Psoas muscle (tissue), 8 donors: Measurements from ENCODE around the gene FAP. TPM values are rescaled to one million over a fixed set of nuclear protein-coding genes. Genes with fewer than 3 reads are reported as not detected.

Experiments
- ATAC-seq, 4 donors: fragments of 200-7000 bp; cut with Tn5 transposase; one replicate each; pipeline ENCODE4 v1.9.1; 2020; ENCODE audit warnings: moderate library complexity in 3 of 4, mild to moderate bottlenecking in 2 of 4
- DNase-seq, 2 donors: peaks; one replicate each; pipeline ENCODE4 v3.0.0-alpha.2; 2020
- H3K27ac ChIP-seq: fragments of 200-600 bp; one replicate; pipeline ENCODE4 v1.8.0; 2022
- H3K27me3 ChIP-seq, 3 donors: fragments of 200-600 bp in 1 of 3; one replicate each; pipeline versions ENCODE4 v1.6.1 to v1.8.0; 2013 to 2022; ENCODE audit warnings: low read length in 2 of 3, mild to moderate bottlenecking in 2 of 3, moderate library complexity in 1 of 3; ENCODE audit not compliant: insufficient read depth in 3 of 3
- H3K36me3 ChIP-seq, 2 donors: fragments of 200-600 bp in 1 of 2; one replicate each; pipeline versions ENCODE4 v1.6.1 to v1.8.0; 2013 to 2022; ENCODE audit warnings: low read depth in 1 of 2, mild to moderate bottlenecking in 1 of 2, moderate library complexity in 1 of 2; ENCODE audit not compliant: insufficient read depth in 1 of 2
- H3K4me1 ChIP-seq: fragments of 200-600 bp; one replicate; pipeline ENCODE4 v1.8.0; 2022
- H3K4me3 ChIP-seq: fragments of 200-600 bp; one replicate; pipeline ENCODE4 v1.8.0; 2022; ENCODE audit warnings: mild to moderate bottlenecking
- H3K9me3 ChIP-seq: fragments of 200-600 bp; one replicate; pipeline ENCODE4 v1.8.0; 2022
- WGBS, 3 donors: extraction: QIAGEN DNeasy Blood & Tissue Kit; methylation state at CpG; one replicate each; pipeline versions ENCODE4 v1.1.6 to v1.1.7; 2013; 5-methylcytosine and 5-hydroxymethylcytosine counted together
- intact Hi-C, 2 donors: fragments of 100-400 bp; cut with DNase I; formaldehyde crosslinking; loops; one replicate each; pipeline versions ENCODE4 v1.11.0 to v1.14.2; 2022
- polyA plus RNA-seq, 3 donors: library from polyadenylated mRNA; stranded (reverse); fragments of 200-250 nt; gene quantifications; one replicate each; pipeline ENCODE4 v1.2.3, GENCODE V29; 2013
- total RNA-seq, 4 donors: library from RNA; stranded (reverse); fragmentation: NEBNext Ultra II Directional in 2 of 4; extraction: Animal tissue kit (Norgen Biotek cat#: 25700) in 2 of 4; gene quantifications; one replicate each; pipeline versions ENCODE4 v1.2.1 to v1.2.4, GENCODE V29; 2021 to 2023
- TF ChIP-seq, protein P1 (sequence below): fragments of 200-600 bp; IDR thresholded peaks from one replicate; pipeline ENCODE4 v1.8.0; 2022; ENCODE audit warnings: antibody characterized with exemption
- donor health status: healthy with polysubstance abuse.
- donor health status: DM: no; HTN: no; CAD: no; lungs with moderate emphysema.
- donor health status: Bipolar disorder and iron deficiency.
- donor health status: healthy.
- donor health status: DM: yes; HTN: yes; CAD: no.
- donor health status: DM: no; HTN: no; CAD: no.
- donor health status: DM: no; HTN: no; CAD: no.
- donor health status: DM: yes; HTN: yes; CAD: no.

FAP gene
- total and polyA plus RNA-seq, 7 donors = 0.96 to 7.5 (median 1.6) TPM

DNA sequence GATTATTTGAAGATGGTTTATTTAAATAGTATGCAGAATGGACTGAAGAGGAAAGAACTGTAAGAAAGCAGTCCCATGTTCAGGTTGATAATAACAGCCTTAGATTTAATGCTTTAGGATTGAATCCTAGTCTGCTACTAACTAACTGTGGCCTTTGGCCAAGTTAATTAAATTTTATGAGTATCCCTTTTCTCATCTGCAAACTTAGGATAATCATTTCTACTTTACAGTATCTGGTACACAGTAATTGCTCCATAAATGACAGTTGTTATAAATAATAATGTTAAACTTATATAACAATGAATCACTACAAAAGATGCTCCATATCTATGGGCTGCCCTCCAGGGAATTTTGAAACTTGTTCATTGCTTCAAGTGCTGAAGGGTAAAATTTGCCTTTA is 41.0 kb downstream of the FAP start:
- Histone ChIP-seq H3K9me3 (no peaks in the 10 kb centered on the region), H3K4me3 (no peak overlapping the region), H3K27me3 (no peaks in the 10 kb centered on the region), H3K36me3 (no peaks in the 10 kb centered on the region), H3K4me1 (no peaks in the 10 kb centered on the region), H3K27ac (no peak overlapping the region)
- intact Hi-C loops = no loop called here
- TF ChIP-seq, protein P1, sequence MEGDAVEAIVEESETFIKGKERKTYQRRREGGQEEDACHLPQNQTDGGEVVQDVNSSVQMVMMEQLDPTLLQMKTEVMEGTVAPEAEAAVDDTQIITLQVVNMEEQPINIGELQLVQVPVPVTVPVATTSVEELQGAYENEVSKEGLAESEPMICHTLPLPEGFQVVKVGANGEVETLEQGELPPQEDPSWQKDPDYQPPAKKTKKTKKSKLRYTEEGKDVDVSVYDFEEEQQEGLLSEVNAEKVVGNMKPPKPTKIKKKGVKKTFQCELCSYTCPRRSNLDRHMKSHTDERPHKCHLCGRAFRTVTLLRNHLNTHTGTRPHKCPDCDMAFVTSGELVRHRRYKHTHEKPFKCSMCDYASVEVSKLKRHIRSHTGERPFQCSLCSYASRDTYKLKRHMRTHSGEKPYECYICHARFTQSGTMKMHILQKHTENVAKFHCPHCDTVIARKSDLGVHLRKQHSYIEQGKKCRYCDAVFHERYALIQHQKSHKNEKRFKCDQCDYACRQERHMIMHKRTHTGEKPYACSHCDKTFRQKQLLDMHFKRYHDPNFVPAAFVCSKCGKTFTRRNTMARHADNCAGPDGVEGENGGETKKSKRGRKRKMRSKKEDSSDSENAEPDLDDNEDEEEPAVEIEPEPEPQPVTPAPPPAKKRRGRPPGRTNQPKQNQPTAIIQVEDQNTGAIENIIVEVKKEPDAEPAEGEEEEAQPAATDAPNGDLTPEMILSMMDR = no peak
- ATAC-seq (no peak), DNase-seq (no peak)

DNA sequence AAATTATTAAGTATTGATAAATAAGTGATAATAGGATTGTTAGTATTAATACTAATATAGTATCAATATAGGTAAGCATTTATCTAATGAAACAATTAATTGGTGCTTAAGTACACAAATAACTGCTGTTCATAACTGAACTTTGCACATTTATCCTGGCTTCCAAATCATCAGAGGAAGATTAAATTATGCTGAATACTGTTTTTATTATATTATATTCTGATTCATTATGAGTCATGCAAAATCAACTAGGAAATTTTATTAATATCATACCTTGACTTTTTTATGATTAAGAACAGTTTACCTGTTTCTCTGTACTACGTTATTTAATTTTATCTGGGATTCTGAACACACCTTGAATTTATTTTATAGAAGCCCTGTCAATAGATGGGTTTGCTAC is 42.6 kb downstream of the FAP start:
- DNase-seq (no peak), ATAC-seq (no peak)
- H3K9me3 ChIP-seq = no peaks in the 10 kb centered on the region
- H3K27me3 ChIP-seq = no peaks in the 10 kb centered on the region
- no peaks in the 10 kb centered on the region for H3K36me3 ChIP-seq
- no peak overlapping the region for H3K4me3 ChIP-seq
- TF ChIP-seq, protein P1 = no peak
- 90 to 96% (median 91%) methylated on average over 1 of the region's 1 CpG for WGBS, 3 donors
- H3K27ac ChIP-seq = no peak overlapping the region
- intact Hi-C loops = no loop called here
- H3K4me1 ChIP-seq = no peaks in the 10 kb centered on the region

DNA sequence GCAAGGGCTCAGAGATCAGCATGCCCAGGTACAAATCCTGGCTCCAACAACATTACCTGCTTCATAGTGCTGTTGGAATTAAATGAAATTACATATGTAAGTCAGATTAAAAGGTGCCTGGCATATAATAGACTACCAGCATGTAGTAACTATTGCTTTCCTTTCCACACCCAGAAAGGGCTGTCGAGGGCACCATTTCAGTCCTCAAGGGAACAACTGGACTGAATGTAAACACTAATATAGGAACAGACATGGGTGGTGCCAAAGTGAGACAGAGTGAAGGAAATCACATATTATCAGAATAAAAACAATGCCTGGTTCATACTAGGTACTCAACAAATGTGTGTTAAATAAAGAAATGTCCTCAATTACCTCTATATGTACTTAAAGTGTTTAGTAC is 43.3 kb downstream of the FAP start:
- 79 to 86% (median 81%) methylated on average over 1 of the region's 1 CpG for WGBS, 3 donors
- no peak for DNase-seq
- TF ChIP-seq, protein P1 = no peak
- intact Hi-C loops = no loop called here
- H3K9me3 ChIP-seq = no peaks in the 10 kb centered on the region
- no peak overlapping the region for H3K27ac ChIP-seq
- H3K36me3 ChIP-seq = no peaks in the 10 kb centered on the region
- no peaks in the 10 kb centered on the region for H3K4me1 ChIP-seq
- no peak for ATAC-seq
- no peaks in the 10 kb centered on the region for H3K27me3 ChIP-seq
- no peak overlapping the region for H3K4me3 ChIP-seq

DNA sequence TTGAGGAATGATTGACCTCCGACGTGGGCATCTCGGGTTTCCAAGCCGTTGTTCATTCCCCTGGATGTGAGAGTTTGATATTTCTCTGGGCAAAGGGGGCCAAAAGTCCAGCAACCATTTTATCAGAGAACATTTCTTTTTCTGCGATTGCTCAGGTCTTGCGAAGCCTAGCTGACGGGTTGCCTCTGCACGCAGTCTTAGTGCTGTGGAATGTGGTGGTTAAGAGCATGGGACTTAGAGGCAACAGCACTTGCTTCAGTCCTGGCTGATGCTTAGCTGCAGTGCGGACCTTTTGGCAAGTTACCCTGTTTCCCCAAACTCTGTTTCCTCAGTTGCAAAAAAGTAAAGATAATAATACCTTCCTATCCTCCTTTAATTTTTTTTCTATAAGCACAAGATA is 45.0 kb downstream of the FAP start:
- Histone ChIP-seq H3K27ac (no peak overlapping the region), H3K4me3 (no peak overlapping the region), H3K27me3 (no peaks in the 10 kb centered on the region), H3K9me3 (no peaks in the 10 kb centered on the region), H3K4me1 (no peaks in the 10 kb centered on the region), H3K36me3 (no peaks in the 10 kb centered on the region)
- ATAC-seq (no peak), DNase-seq (no peak)
- intact Hi-C loops = no loop called here
- 85 to 90% (median 85%) methylated on average over 9 of the region's 9 CpGs for WGBS, 3 donors
- TF ChIP-seq, protein P1 = no peak

DNA sequence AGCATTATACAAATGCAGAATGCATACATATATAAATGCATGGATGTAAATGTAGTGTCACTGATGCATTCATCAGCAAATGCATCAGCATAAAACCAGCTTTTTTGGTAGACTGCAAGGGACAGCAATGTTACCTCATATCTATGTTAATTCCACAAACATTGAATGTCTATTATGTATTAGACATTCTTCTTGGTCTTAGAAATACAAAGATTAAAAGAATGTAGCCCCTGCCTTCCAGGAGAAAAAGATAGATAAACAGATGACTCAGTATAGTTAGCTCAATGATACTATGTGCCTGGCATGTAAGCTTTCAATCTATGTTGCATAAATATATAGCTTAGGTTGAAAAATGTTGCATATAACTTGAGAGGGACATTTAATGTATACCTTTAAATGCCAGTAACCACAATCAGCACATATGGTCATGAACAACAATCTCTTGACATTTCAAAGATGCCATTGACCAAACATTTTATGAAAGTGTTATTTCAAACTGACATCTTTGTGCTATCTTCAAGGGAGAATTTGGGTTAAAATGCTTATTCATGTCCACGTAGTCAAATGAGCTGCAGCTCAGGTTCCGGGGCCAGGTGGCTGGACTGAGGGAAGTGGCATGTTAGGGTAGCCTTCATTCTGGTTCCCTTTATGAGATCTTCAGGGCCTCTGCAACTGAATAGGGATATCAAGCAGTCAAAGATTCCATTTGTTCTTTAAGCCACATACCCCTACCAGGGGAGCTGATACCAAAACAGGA is 46.0 kb downstream of the FAP start:
- Histone ChIP-seq H3K36me3 (no peaks in the 10 kb centered on the region), H3K9me3 (no peaks in the 10 kb centered on the region), H3K27me3 (no peaks in the 10 kb centered on the region), H3K4me1 (no peaks in the 10 kb centered on the region), H3K4me3 (no peak overlapping the region), H3K27ac (no peak overlapping the region)
- ATAC-seq (no peak), DNase-seq (no peak)
- intact Hi-C loops = no loop called here
- WGBS, 3 donors = 86 to 93% (median 89%) methylated on average over 2 of the region's 2 CpGs
- TF ChIP-seq, protein P1 = no peak
